ENCODE results near the gene CLCN2. TPM values are rescaled to one million over a fixed set of nuclear protein-coding genes. Genes with fewer than 3 reads are reported as not detected.

The CLCN2 gene
- total RNA-seq, 1 donor: 3.5 TPM

- DNase-seq (ENCODE audit: low read depth in 2 of 3, low spot score in 2 of 3): peak in 2 of 3 donors; percentile 46 to 59
Observed at GRCh38 chr3:184381261-184382224, 20.1 kb upstream of the CLCN2 start.

GRCh38 chr3:184380627-184381260 is 19.3 kb upstream of the CLCN2 start:
- DNase-seq (ENCODE audit: low read depth in 2 of 3, low spot score in 2 of 3): no peak

GRCh38 chr3:184380185-184380626 is 18.8 kb upstream of the CLCN2 start:
- DNase-seq (ENCODE audit: low read depth in 2 of 3, low spot score in 2 of 3): peak in 2 of 3 donors; percentile 37 to 45

- DNase-seq (ENCODE audit: low read depth in 2 of 3, low spot score in 2 of 3): no peak
Observed at GRCh38 chr3:184379358-184380184, 18.2 kb upstream of the CLCN2 start, which contains the start of gene CHRD. Gene CHRD, plus strand, starts transcription at chr3:184380054. Its CDS starts 265 bp downstream, at chr3:184380319.

GRCh38 chr3:184378651-184379357 is 17.4 kb upstream of the CLCN2 start:
- no peak for DNase-seq (ENCODE audit: low read depth in 2 of 3, low spot score in 2 of 3)

- no peak for DNase-seq (ENCODE audit: low read depth in 2 of 3, low spot score in 2 of 3)
Observed at GRCh38 chr3:184377882-184378445, 16.6 kb upstream of the CLCN2 start, which contains the start of gene THPO. Gene THPO, minus strand, starts transcription at chr3:184378207. Its CDS starts 1,948 bp downstream, at chr3:184376259.

GRCh38 chr3:184377374-184377773 is 16.0 kb upstream of the CLCN2 start:
- no peak for DNase-seq (ENCODE audit: low read depth in 2 of 3, low spot score in 2 of 3)

GRCh38 chr3:184375747-184376461 is 14.5 kb upstream of the CLCN2 start:
- DNase-seq (ENCODE audit: low read depth in 2 of 3, low spot score in 2 of 3): no peak

GRCh38 chr3:184373422-184373821 is 12.0 kb upstream of the CLCN2 start:
- no peak for DNase-seq (ENCODE audit: low read depth in 2 of 3, low spot score in 2 of 3)

- no peak for DNase-seq (ENCODE audit: low read depth in 2 of 3, low spot score in 2 of 3)
Observed at GRCh38 chr3:184372911-184373310, 11.5 kb upstream of the CLCN2 start.

GRCh38 chr3:184372296-184372821 is 11.0 kb upstream of the CLCN2 start:
- DNase-seq (ENCODE audit: low read depth in 2 of 3, low spot score in 2 of 3): no peak

- peak in 2 of 3 donors; percentile 82 to 90 for DNase-seq (ENCODE audit: low read depth in 2 of 3, low spot score in 2 of 3)
Observed at GRCh38 chr3:184371570-184372018, 10.2 kb upstream of the CLCN2 start.

GRCh38 chr3:184368586-184369183 is 7.3 kb upstream of the CLCN2 start:
- DNase-seq (ENCODE audit: low read depth in 2 of 3, low spot score in 2 of 3): no peak

GRCh38 chr3:184368116-184368515 is 6.7 kb upstream of the CLCN2 start:
- DNase-seq (ENCODE audit: low read depth in 2 of 3, low spot score in 2 of 3): no peak

- no peak for DNase-seq (ENCODE audit: low read depth in 2 of 3, low spot score in 2 of 3)
Observed at GRCh38 chr3:184366619-184367289, 5.3 kb upstream of the CLCN2 start.

GRCh38 chr3:184362668-184363546 is 1.5 kb upstream of the CLCN2 start:
- peak; percentile 85 to 97 (median 96) for DNase-seq (ENCODE audit: low read depth in 2 of 3, low spot score in 2 of 3)

Data from hematopoietic multipotent progenitor cell (in vitro differentiated cells).